ENCODE measurements around the gene GRID1.

- TF ChIP-seq CTCF (IDR thresholded peaks at IDR 0.05) = no peak
- no peak for TF ChIP-seq POLR2AphosphoS5 (IDR thresholded peaks at IDR 0.05)
- TF ChIP-seq EP300 (IDR thresholded peaks at IDR 0.05; ENCODE audit: low read depth) = no peak
- TF ChIP-seq POLR2A (IDR thresholded peaks at IDR 0.05) = no peak
Observed at GRCh38 chr10:86019141-86019540, 347.5 kb downstream of the GRID1 start.
